ENCODE data around the gene ELAVL2. TPM values are rescaled to one million over a fixed set of nuclear protein-coding genes. Genes with fewer than 3 reads are reported as not detected.

The ELAVL2 gene
- total RNA-seq, 4 donors from 2014 or later: 0.63 to 2.6 TPM; not detected in 2

DNA sequence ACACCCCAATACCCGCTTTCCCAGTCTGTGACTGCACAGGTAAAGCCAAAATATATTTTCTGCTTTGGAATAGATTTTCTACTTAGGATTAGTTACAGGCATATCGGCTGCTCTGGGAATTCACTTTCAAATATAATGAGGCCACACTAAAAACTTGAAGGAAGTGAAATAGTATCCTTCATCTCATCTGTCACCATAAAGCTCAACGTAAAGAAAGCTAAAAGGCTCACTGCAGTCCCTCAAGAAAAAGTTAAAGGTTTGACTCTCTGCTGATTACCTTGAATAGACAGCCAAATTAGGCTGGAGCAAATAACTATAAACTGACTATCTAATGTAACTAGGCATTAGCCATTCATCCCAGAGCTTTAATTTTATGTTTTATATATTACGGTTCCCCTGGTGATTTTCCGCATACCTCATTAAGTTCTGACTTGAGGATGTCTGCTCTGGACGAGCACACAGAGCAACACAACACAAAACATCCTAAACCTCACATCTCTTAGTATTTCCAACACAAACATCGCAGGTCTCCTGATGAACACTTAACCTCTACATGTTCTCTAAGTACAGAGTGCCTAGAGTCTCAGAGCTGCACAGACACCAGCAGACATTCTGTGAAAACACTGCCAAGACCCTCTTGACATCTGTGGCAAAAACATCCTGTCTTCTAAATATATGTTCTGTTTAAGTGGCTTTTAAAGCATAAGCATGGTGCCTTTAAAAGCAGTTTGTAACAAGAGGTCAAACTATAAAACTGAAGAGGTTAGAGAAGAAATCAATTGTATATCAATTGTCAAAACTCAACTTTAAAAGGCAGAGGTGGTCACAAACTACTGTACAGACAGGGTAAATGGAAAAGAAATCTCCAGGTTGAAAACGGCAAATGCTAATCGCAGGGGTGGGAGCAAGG is 35.4 kb downstream of the ELAVL2 start:
- Histone ChIP-seq H3K27me3 (no peaks in the 10 kb centered on the region), H3K4me1 (no peaks in the 10 kb centered on the region), H3K36me3 (no peaks in the 10 kb centered on the region), H3K9me3 (no peaks in the 10 kb centered on the region), H3K27ac (no peak overlapping the region), H3K4me3 (no peak overlapping the region)
- TF ChIP-seq, protein P1, sequence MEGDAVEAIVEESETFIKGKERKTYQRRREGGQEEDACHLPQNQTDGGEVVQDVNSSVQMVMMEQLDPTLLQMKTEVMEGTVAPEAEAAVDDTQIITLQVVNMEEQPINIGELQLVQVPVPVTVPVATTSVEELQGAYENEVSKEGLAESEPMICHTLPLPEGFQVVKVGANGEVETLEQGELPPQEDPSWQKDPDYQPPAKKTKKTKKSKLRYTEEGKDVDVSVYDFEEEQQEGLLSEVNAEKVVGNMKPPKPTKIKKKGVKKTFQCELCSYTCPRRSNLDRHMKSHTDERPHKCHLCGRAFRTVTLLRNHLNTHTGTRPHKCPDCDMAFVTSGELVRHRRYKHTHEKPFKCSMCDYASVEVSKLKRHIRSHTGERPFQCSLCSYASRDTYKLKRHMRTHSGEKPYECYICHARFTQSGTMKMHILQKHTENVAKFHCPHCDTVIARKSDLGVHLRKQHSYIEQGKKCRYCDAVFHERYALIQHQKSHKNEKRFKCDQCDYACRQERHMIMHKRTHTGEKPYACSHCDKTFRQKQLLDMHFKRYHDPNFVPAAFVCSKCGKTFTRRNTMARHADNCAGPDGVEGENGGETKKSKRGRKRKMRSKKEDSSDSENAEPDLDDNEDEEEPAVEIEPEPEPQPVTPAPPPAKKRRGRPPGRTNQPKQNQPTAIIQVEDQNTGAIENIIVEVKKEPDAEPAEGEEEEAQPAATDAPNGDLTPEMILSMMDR (IDR thresholded peaks at IDR 0.05): no peak
- no peak for TF ChIP-seq POLR2A (IDR thresholded peaks at IDR 0.05)
- no peak for TF ChIP-seq EP300 (IDR thresholded peaks at IDR 0.05)
- no peak for DNase-seq (ENCODE audit: low spot score in 2 of 2)
- 51 to 58% methylated on average over 9 of the region's 9 CpGs for WGBS, 2 donors

DNA sequence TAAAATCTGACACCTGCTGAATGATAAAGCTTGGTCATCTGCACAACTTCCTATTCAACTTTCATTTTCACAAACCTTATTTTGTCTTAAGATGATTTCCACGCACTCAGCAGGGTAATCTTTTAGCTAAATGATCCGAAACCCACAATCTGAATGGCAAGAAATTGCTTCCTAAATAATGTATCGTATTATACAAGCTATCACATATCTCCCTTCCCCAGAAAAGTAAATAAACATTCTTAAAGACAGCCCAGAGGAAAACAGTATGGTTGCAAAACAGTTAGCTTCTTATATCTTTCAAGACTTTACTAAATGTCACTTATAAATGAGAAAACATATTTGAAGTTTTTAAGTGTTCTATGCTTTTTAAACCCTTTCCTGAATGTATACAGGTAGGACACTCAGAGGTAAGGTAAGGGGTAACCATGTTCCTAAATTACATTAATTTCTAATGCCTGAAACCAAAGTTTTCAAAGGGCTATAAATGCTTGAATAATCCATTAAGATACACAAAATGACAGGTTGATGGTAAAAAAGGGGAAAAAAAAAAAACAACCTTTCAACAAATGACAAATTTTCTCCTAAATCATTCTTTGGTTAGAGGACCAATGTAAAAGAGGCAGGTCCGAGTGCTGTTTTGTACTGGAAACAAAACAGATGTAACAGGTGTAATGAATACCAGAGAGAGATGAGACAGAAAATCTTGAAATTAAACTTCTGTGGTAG is 36.3 kb downstream of the ELAVL2 start:
- DNase-seq (ENCODE audit: low spot score in 2 of 2): no peak
- Histone ChIP-seq H3K27ac (no peak overlapping the region), H3K4me3 (no peak overlapping the region), H3K36me3 (no peaks in the 10 kb centered on the region), H3K4me1 (no peaks in the 10 kb centered on the region), H3K27me3 (no peaks in the 10 kb centered on the region), H3K9me3 (no peaks in the 10 kb centered on the region)
- TF ChIP-seq, protein P1 (IDR thresholded peaks at IDR 0.05): no peak
- TF ChIP-seq EP300 (IDR thresholded peaks at IDR 0.05) (no peak), POLR2A (IDR thresholded peaks at IDR 0.05) (no peak)
- WGBS, 2 donors: 81 to 86% methylated on average over 4 of the region's 4 CpGs

DNA sequence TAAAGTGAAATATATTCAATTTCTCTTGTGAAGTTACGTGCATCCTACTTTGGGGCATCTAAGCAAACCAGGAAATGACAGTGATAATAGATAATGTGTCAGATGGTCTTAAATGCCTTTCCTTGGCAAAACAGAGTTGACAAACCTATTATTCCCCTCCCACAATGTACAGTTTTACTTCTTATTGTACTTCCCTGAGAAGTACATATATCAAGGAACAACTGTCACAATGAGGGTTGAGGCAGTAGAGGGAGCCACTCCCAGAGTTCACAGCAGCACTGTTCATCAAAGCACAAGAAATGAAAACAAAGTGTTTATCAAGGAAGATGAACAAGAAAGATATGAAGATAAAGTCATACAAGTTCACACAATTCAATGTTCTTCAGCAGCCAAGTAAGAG is 41.1 kb downstream of the ELAVL2 start:
- DNase-seq (ENCODE audit: low spot score in 2 of 2): no peak
- TF ChIP-seq EP300 (IDR thresholded peaks at IDR 0.05) (no peak), POLR2A (IDR thresholded peaks at IDR 0.05) (no peak)
- TF ChIP-seq, protein P1 (IDR thresholded peaks at IDR 0.05): no peak
- Histone ChIP-seq H3K4me1 (no peaks in the 10 kb centered on the region), H3K9me3 (no peaks in the 10 kb centered on the region), H3K4me3 (no peak overlapping the region), H3K36me3 (no peaks in the 10 kb centered on the region), H3K27ac (no peak overlapping the region), H3K27me3 (no peaks in the 10 kb centered on the region)
- 92 to 95% methylated on average over 1 of the region's 1 CpG for WGBS, 2 donors

DNA sequence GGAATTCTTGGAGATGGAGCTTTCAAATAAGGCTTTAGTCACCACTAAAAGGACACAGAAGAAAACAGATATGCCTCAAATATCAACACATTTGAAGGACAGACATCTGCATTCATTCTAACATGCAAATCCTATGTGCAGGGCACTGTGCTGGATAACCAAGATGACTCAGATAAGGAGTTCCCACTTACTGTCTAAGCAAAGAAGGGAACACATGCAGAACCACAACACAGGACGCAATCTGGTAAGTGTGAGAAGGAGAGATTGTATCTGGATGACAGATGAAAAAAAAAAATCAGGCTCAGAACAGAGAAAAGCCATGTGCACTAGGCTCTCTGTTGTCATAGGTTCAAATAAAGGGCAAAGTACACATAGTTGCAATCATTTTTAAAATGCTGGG is 42.5 kb downstream of the ELAVL2 start:
- Histone ChIP-seq H3K27ac (no peak overlapping the region), H3K4me1 (no peaks in the 10 kb centered on the region), H3K4me3 (no peak overlapping the region), H3K27me3 (no peaks in the 10 kb centered on the region), H3K36me3 (no peaks in the 10 kb centered on the region), H3K9me3 (no peaks in the 10 kb centered on the region)
- 90 to 97% methylated on average over 1 of the region's 1 CpG for WGBS, 2 donors
- DNase-seq (ENCODE audit: low spot score in 2 of 2): no peak
- TF ChIP-seq, protein P1 (IDR thresholded peaks at IDR 0.05): no peak
- TF ChIP-seq POLR2A (IDR thresholded peaks at IDR 0.05) (no peak), EP300 (IDR thresholded peaks at IDR 0.05) (no peak)

DNA sequence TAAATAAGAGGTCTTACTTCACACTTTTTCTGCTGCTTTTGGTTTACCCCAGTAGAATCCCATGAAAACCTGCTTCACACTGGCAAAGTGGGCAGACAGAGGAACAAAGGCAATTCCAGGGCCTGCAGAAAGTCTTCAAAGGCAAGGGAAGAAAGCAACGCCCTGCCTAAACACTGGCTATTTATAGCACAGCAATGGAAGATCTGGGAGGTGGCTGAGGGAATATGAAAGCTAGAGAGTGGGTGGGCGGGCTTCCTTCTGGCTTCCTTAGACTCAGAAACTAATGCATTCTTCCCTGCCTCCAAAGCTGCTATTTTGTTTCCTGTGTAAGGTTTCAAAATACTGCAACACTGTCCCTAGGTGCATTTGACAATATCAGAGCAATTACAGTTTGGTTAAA is 46.8 kb downstream of the ELAVL2 start:
- no peaks in the 10 kb centered on the region for H3K36me3 ChIP-seq
- H3K27ac ChIP-seq: no peak overlapping the region
- TF ChIP-seq POLR2A (IDR thresholded peaks at IDR 0.05): no peak
- TF ChIP-seq, protein P1 (IDR thresholded peaks at IDR 0.05): no peak
- no peak for TF ChIP-seq EP300 (IDR thresholded peaks at IDR 0.05)
- 16 to 22% methylated on average over 2 of the region's 2 CpGs for WGBS, 2 donors
- no peaks in the 10 kb centered on the region for H3K4me1 ChIP-seq
- H3K27me3 ChIP-seq: no peaks in the 10 kb centered on the region
- no peak overlapping the region for H3K4me3 ChIP-seq
- H3K9me3 ChIP-seq: no peaks in the 10 kb centered on the region
- no peak for DNase-seq (ENCODE audit: low spot score in 2 of 2)

All from tibial nerve (tissue), 4 donors.